NOMO-1 (cell line): Measurements from ENCODE around the gene LMO1.

Source experiments
- DNase-seq, 2 experiments: peaks; one replicate each; lab custom pipeline; 2025; ENCODE audit not compliant: unreplicated experiment in 2 of 2; lab: John Stamatoyannopoulos, UW

LMO1 gene

DNA sequence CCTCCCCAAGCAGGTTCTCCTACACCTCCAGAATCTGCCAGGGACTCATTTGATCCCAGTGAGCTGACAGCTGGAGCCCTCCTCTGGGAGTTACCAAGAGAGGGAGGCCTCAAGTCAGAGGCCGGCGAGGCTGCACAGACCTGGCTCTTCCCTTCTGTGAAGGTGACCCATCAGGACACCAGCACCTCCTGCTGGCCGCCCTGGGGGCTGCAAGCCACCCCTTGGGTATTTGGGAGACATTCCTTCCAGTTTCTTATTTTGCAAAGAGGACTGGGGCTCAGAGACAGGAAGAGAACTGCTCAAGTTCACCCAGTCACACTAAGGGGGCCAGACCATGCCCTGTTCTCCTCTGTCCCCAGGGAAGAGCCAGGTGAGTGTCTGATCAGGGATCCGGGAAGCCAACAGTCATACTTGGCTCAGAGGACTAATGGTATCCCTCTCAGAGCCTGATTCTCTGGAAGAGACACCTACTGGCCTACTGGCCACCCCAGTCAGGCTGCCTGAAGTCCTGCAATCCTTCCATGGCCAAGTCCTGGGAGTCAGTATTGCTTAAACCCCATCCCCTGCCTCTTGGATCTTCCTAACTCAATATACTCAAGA is 54.4 kb downstream of the LMO1 start:
- peak; percentile 18 to 37 for DNase-seq

DNA sequence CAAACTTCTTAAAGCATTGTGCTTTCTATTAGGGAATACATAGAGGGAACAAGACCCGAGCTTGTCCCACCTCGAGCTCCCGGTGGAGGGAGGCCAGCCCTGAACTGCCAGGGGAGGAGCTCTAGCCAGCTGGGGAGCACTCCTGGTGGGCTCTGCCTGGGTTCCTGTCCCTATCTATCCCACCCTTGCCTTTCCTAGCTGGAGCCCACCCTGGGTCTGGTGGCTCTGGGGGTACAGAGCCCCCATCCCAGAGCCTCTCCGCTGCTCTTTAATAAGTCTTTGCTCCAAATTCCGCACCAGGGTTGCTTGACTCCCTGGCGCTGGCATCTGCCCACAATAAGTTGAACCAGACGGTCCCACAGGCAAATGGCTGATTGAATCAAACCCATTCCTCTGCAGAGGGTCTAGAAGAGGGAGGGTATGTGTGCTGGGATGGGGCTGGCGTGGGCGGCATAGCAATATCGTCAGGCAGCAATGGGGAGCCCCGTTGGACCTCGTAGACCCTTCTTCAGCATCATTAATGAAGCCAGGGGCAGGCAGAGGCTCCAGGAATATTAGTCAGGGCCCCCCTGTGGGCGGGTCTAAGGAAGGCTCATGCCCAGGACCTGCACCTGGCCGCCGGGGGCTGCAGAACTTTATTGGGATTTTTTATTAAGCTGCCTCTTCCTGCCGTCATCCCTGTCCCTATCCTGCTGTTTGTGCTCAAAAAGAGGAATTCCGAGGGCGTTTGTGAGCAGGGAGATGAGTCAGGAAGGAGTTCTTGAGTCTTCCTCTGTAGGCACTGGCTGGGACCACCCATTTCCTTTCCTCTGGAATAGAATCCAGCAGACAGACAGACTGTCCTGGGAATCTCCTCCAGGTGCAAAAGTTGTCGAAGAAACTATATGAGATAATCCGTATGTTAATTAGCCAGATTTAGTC is 56.3 kb downstream of the LMO1 start:
- no peak for DNase-seq

DNA sequence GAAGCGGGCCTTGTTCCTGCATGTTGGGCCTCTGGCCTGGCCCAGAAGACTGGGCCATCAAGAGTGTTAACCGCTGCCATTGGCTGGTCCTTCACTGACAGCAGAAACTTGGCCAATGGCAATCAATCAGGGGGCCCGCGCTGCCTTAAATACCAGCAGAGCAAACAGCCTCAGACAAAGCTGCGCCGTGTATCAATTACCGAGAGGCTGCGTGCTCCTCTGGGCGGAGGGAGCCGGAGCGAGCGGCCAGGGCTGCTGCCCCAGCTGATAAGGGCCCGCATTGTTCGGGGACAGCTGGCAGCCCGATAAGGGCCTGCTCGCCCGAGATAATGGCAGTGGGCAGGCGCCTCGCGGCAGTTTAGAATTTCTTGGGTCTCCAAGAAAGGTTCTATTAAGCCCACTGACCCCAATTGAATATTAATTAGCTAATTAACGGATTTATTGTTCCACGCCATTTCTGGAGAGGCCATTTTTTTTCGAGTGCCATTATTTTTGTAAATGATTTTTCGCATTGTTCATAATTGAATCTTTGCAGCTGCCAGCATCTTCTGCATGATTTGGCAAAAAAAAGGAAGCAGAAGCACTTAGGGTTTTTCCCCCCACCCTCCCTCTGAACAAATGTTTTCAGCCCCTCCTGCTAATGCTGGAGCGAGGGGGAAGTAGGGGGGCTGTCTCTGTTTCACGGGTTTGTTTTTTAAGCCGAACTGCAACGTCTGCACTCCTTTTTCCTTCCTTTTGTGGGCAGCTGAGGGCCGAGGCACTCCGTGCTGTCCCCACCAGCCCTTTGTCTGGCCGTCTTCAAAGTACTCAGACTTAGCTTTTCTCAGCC is 57.2 kb downstream of the LMO1 start:
- peak; percentile 52 to 69 for DNase-seq

DNA sequence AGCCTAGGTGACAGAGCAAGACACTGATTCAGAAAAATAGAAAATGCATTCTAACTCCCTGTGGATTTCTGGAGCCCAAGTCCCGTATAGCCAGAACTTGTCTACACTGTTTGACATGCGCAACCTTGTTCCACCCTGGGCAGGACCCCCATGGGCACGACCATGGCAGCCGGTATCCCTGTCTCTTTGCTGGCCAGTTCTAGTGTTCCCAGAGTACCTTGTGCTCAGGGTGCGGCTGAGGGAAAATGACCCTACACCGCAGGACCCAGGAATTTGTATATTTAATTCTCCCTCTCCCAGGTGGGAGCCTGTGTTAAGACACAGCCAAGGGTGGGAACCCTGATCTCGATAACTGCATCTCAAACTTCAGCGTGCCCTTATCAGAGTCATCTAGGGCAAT is 58.1 kb downstream of the LMO1 start:
- no peak for DNase-seq

DNA sequence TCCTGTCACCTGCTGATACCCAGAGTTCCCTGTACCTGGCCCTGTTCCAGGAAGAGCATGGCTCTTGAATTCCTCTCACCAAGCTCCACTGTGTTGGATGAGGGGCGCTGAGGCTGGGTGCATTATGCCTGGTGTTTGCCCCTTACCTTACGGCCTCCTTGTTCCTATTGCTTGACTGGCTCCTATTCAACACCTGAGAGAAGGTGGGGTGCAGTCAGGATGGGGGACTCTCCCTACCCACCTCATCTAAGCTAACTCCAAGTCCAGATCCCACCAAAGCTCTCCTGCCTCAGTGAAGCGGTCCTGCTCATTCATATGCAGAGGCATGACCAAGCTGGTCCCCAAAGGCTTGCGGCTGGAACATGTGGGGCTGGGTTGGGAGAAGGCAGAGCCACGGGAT is 59.1 kb downstream of the LMO1 start:
- DNase-seq: no peak

DNA sequence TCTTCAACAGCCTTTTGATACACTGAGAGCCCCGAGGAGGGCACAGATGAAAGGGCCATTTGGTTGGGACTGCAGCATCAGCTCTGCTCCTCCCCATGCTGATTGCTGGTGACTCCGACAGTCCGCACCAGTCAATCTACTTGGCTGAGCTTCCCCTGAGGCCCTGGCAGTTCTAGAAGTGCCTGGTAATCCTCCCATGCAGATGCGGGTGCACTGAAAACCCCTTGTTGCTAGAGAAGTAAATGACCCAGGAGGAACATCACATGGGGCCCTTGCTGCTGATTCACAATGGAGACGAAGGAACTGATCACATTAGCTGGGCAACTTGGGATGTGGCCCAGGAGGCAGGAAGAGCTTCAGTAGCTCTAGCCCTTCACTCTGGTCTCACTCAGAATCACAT is 59.7 kb downstream of the LMO1 start:
- no peak for DNase-seq

DNA sequence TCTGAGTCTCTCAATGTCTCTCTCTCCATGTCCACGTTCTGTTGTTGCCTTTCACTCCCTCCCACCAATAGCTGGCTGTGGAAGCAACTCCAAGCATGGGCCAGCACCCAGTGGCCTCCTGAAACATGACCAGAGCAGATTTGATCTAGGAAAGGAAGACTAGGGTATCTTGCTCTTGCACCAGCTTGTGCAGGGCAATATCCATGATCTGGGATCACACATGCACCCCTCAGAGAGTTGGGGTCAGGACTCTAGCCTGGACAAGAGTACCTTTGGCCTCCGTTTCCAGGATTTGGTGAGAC is 60.3 kb downstream of the LMO1 start:
- no peak for DNase-seq

DNA sequence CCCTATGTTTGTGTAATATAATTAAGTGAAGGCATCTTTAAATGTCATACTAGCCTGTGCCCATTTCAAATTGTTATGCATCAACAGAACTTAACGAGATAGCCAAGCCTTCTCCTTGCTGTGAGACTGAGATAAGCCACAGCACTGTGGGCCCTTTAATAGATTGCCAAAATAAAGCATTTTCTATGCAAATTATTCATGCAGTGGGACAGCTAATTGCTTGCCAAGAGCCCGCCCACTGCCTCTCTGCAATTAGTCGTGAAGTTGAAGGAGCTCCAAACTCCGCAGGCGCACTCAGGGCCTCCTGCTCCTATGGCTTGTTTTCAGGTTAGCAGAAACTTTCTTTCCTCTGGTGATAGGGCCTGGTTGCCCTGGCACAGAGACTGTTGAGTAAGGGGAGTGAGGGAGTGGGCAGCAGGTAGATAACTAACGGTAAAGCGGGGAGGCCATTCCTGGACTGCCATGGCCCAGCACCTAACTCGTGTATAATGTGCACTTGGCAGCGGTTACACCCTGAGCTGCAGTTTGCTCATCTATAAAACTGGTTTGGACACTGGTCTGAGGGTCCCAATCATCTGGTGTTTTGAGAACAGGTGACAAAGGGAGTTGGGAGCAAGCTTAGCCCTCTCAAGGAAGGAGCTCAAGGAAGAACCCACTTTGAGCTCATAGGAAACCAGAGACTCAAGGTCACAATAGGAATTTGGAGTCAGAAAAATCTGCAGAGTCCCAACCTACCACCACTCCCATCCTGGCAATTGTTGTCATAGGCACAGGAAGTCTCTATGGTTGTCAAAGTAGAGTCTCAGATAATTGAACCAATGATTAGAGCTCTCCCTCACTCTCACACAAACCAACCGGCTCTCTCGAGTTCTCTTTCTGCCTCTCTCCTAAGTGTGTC is 60.9 kb downstream of the LMO1 start:
- DNase-seq: no peak

DNA sequence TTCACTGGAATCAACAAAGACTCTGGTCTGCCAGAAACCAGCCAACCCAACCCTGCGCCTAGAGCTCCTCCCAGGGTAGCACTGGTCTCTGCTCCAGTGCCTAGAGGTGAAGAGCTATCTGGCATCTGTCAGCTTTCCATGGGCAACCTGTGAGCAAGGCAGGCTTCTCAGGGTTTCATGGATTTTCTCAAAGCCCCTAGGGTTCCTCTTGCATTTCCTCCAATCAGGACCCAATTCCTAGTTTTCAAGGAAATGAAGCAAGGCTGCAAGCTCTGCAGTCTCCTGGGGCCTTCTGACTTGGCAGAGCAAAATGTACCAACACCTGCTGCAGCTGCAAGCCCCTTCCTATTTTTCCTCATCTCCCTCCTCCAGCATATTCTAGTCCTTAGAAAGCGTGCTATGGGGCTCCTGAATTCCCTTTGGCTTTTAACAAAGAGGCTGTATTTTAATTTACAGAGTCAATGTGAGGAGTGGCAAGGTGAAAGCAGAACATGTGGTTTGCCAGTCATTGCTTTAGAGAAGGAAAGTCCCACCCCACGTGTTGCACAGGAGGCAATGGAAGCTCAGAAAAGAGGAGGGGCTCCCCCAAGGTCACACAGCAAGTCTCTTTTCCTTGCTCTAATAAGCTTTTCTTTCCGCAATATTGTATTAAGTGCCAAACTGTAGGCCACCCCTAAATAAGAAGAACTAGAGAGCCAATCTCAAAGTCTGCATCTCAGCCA is 61.9 kb downstream of the LMO1 start:
- peak; percentile 55 to 87 for DNase-seq

DNA sequence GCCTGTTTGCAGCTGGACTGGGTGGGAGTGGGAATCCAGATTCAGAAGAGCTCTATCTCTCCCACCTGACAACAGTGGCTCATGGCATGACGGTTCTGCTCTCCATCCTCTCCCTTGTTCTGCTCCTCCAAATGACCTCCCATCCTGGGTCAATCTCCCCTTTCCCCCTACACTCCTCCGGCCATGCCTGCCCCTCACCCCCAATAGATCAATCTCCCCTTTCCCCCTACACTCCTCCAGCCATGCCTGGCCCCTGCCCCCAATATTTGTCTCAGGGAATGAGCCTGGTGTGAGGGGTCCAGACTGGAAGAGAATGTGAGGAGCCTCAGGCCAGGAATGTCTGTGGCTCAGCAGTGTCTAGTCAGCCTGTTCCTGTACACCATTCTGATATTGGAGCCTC is 64.0 kb downstream of the LMO1 start:
- no peak for DNase-seq

DNA sequence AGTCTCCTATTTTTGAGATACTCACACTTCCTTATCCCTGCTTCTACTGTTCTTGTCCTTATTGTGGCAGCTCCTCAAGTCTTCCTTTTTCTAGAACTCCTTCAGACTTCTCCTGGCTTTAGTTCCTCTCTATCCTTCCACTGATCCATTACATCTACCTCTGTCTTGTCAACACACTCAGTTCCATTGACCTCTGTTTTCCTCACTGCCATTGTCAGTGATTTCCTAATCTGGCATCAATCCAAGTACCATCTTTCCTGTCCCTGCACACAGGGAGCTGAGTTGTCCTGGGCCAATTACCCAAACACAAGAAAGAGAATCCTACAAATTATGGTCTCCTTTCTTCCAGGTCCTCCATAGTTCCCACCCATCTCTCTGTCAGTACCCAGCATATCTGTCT is 66.9 kb downstream of the LMO1 start:
- DNase-seq: no peak

DNA sequence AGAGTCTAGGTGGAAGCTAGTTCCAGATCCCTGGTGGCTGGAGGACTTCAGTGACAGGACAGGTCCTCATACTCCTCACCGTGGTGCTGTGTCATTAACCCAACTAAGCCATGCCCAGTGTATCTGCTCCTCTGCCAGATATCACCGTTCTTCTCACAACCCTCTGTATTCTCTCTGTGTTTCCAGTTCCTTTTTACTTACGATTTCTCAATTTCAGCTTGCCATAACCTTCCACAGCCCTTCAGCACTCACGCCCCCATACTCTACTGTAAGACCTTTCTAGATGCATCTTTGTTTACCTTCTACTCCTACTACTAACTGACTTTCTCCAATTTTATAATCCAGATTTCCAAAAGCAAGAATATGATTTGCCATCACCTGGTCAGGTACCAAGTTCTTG is 68.7 kb downstream of the LMO1 start:
- DNase-seq: peak in 1 of 2 experiments; percentile 5

DNA sequence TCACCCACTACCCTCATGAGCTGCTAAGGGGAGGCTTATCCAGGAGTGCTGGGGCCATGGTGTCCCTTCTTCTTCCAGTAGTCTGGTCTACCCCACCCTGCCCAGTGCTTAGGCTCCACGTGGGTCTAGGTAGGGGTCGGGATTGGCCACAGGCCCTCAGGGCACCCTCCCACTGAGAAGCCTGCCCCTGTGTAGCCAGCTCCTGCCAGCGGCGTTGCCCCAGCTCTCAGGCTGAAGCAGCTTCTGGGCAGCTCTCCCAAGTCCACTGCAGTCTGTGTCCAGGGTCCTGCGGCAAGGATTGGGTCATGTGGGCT is 70.8 kb downstream of the LMO1 start:
- no peak for DNase-seq

DNA sequence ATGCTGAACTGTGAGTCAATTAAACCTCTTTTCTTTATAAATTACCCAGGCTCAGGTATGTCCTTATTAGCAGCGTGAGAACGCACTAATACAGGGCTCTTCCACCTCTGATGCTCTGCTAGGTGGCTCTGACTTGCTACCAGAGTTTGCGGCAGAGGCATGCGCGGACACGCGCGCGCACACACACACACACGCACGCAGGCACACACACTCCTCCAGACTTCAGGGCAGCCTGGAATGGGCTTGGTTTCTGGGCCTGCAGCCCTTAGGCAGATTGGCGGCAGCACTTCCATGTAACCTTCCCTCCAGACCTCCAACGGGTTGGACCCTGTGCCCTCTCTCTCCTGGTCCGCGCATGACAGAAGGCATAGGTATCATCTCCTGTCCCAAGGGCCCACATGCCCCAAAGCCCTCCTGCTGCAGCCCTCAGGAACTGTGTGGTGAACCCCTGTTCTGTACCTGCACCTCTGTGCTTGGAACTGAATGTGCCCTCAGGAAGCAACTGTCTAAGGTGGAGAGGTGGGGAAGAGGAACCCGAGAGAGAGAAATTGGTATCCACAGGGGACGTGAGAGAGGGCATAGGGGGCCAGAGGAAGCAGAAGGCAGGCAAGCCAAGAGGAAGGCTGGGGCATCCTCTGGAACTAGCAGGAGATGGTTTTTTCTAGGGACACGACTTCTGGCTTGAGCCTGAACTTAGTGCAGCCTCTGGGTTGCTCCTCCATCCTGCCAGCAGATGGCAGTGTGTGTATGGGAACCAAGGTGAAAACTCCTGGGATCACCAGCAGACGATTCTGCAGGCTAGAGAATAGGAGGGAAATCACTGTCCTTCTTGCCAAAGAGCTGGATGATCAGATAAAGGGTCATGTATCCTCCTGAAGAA is 71.4 kb downstream of the LMO1 start:
- DNase-seq: peak in 1 of 2 experiments; percentile 17

DNA sequence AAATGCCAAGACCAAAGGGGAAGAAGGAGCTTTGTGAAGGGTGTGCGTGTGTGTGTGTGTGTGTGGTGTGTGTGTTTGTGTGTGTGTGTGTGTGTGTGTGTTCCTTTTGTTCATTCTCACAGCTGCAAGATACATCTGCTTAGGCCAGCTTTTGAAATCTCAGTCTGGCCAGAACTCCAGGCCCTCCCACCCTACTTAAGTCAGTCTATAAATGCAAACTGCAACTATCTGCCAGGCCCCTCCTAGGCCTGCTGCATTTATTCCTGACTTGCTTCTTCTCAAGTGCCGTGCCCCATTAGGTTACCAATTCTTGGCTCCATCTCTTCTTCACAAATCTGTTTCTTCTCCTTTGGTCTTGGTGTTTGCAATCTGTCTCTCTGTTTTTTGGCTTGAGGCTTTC is 73.2 kb downstream of the LMO1 start:
- no peak for DNase-seq

DNA sequence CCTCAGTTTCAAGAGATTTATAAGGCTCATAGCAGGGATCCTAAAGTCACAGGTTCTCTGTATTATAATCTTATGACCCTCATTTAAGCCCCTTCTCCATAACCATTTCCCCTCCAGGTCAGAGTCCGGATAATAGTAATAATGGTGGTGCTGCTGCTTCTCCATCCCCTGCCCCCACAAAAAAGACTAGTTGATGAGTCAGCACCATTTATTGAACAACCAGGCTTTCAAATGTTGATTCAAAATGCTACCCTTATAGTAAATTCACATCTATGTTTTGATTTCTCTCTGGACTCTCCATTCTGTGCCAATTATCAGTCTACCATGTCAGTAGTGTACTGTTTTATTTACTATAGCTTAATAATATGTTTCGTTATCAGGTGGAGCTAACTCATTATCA is 77.2 kb downstream of the LMO1 start:
- no peak for DNase-seq

DNA sequence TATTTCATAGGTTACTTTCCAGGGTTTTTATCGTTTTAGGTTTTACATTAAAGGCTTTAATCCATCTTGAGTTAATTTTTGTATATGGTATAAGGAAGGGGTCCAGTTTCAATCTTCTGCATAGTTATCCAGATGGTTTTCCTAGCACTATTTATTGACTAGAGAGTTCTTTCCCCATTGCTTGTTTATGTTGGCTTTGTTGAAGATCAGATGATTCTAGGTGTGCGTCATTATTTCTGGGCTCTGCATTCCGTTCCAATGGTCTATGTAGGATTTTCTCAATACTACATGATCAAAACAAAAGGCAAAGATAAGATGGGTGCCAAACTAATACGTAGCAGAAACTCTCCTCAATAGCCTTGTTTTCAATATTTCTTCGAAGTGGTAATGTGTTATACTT is 80.6 kb downstream of the LMO1 start:
- DNase-seq: no peak

DNA sequence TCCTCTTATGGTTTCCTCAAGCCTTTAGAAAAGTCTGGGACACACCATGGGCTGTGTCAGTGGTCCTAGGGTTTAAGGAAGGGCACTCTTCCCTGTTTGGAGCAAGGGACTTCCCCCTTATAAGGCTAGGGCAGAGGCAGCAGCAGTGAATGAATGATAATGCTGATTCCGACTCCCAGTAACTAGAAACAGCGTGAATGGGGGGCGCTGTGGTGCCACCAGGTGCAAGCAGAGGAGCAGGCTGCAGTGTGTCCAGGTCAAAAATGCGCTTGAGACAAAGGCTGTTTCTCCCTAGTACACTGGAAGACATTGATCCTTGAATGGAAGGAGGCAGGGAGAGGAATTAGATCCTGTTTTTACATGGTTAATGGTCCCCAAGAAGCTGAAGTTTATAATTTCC is 83.2 kb downstream of the LMO1 start:
- no peak for DNase-seq

DNA sequence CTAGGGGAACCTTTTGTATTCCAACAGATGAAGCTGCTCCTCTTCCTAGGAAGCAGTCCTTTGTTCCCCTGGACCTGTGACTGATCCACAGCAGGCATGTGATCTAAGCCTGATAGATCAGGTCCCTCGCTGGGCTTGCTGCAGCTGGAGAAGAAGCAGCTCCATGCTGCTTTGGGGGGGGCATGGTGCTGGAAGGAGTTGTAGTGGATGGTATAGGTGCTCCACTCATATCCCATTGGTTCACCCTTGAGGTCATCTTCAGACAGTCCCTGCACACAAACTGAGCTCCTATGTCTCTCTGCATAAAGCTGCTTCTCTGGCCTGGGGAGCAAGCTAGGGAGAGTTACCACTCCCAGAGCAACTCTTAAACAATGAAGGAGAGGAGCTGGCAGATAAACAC is 85.4 kb downstream of the LMO1 start:
- no peak for DNase-seq
